ENCODE results near the gene GSK3B.

The GSK3B gene

DNA sequence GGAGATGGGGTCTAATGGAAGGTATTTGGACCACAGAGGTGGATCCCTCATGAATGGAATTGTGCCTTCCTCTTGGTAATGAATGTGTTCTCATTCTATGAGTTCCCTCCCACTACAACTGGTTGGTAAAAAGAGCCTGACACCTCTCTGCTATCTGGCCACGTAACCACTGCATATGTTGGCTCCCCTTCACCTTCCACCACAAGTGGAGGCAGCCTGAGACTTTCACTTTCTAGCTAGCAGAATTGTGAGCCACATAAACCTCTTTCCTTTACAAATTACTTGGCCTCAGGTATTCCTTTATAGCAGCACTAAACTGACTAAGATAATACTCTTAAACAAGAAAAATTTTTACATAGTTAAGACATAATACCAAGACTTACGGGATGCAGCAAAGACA lies 157.0 kb downstream of the GSK3B start:
- TF ChIP-seq, protein P1, sequence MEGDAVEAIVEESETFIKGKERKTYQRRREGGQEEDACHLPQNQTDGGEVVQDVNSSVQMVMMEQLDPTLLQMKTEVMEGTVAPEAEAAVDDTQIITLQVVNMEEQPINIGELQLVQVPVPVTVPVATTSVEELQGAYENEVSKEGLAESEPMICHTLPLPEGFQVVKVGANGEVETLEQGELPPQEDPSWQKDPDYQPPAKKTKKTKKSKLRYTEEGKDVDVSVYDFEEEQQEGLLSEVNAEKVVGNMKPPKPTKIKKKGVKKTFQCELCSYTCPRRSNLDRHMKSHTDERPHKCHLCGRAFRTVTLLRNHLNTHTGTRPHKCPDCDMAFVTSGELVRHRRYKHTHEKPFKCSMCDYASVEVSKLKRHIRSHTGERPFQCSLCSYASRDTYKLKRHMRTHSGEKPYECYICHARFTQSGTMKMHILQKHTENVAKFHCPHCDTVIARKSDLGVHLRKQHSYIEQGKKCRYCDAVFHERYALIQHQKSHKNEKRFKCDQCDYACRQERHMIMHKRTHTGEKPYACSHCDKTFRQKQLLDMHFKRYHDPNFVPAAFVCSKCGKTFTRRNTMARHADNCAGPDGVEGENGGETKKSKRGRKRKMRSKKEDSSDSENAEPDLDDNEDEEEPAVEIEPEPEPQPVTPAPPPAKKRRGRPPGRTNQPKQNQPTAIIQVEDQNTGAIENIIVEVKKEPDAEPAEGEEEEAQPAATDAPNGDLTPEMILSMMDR (IDR thresholded peaks at IDR 0.05; ENCODE audit: extremely low read depth, missing control alignments) = no peak
- DNase-seq (ENCODE audit: low spot score) = peak; percentile 45

DNA sequence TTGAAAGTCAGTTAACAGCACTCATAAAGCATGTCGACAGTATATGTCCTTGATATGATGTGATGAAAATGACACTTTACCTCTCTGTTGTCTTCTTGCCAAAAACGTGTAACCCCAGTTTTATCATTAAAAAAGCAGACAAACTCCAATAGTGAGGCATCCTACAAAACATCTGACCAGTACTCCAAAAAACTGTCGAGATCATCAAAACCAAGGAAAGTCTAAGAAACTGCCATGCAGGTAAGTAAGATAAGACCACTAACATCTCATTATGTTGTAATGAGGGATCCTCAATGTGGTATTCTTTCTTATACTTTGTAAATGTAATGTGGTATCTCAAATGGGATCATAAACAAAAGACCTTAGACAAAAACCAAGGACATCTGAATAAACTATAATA lies 160.0 kb downstream of the GSK3B start:
- DNase-seq (ENCODE audit: low spot score) = no peak
- TF ChIP-seq, protein P1 (IDR thresholded peaks at IDR 0.05; ENCODE audit: extremely low read depth, missing control alignments) = no peak

DNA sequence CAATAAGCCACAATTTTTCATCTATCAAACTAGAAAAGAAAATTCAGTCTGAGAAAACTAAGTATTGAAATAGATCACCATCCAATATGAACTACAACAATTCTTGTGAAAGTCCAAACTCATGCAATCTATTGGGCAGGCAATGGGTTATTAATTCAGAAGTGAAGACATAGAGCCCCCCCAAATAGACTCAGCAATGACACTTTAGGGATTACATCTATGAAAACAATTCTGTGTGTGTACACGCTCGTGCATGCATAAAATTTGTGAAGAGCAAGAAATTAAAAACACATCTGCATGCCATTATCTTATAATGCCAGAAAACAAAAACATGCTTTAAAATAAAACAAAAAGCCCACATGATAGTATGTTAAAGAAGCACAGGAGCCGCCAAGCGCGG lies 161.0 kb downstream of the GSK3B start:
- no peak for DNase-seq (ENCODE audit: low spot score)
- TF ChIP-seq, protein P1 (IDR thresholded peaks at IDR 0.05; ENCODE audit: extremely low read depth, missing control alignments) = no peak

DNA sequence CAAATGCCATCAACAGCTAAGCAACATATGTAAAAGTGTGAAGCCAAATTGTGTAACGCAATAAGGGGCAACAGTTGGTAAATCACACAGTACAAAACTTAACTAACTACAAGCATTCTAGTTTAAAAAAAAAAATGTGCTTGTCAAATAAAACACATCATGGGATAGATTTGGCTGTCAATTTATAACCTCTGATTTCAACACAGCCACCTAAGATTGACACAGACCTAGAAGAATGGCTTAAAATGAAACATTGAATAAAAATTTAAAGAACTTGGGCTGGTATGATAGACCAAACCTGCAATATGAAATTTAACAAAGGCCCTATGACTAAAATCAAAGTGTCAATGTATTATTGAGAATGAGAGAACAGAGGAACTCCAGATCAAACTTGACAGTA lies 164.0 kb downstream of the GSK3B start:
- no peak for DNase-seq (ENCODE audit: low spot score)
- TF ChIP-seq, protein P1 (IDR thresholded peaks at IDR 0.05; ENCODE audit: extremely low read depth, missing control alignments) = no peak

DNA sequence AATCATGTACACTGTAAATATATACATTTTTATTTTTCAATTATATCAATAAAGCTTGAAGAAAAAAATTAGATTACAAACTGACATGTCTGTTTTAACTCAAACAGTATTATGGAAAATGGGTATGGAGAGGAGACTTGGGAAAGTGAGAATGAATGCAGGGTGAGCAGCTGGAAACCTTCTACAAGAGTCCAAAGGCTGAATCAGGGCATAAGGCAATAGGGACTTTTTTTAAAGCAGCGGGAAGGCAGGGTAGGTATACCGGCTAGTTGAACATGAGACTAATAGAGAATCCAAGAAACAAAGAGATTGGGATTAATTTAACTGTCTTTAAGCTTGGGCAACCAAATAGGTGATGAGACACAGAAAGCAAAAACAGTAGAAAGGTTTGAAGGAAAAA lies 167.1 kb downstream of the GSK3B start:
- DNase-seq (ENCODE audit: low spot score) = no peak
- TF ChIP-seq, protein P1 (IDR thresholded peaks at IDR 0.05; ENCODE audit: extremely low read depth, missing control alignments) = no peak

DNA sequence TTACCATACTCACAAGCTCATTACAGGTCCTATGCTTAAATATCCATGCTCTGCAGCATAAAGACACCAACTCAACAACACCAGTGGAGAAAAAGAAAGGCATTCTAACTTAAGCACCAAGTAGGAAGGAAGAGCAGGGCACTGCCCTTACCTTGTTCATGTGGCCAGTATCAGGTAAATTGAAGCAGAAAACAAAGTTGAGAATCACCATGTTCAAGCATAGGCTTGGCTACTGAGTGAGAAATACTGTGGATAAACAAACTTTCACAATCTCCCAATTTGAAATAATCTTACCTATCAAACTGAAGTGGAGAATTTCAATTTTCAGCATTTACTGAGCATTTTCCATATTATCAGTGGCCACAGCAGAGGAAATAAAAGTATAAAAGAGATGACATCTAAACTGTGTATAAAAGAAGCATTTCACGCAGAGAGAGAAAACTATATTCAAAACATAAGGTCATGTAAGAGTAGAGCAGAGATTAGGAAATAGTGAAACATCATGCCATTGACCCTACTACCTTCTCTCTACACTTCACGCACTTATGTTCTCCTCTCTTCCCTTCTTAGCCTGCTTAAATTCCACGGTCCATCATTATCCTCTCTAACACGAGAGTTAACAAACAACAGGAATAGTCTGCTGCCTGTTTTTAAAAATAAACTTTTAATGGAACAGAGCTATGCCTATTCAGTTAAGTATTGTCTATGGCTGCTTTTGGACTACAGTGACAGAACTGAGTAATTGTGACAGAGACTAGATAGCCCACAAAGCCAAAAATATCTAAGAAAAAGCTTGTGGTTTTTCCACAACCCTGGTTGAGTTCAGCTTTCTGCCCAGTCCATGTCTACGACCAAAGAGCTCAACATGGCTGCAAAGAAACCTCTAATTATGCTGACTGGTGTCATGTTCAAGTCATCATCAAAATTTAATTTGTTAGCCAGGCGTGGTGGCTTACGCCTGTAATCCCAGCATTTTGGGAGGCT lies 169.8 kb downstream of the GSK3B start:
- TF ChIP-seq, protein P1 (IDR thresholded peaks at IDR 0.05; ENCODE audit: extremely low read depth, missing control alignments) = no peak
- DNase-seq (ENCODE audit: low spot score) = no peak

Measured in GM20000 (cell line).